ENCODE data around the gene SRRT.
"Not testable (repeated sequence)": the region's sequence is repeated elsewhere in the genome, so short reads cannot be mapped to it uniquely, and the experiment has no call there.

SRRT gene

DNA sequence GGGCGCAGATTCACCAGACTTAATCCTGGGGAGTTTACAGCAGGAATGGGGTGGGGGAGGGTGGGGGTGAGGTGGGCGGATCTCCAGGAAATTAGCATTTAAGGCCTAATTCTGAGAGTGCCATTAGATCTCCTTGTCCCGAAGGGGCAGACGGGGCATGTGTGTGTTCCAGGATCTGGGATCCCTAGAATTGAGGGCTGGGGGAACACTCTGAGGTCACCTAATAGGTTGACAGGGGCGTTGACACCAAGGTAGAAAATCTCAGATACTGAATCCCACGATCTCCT lies 38.1 kb upstream of the SRRT start:
- Histone ChIP-seq H3K4me3 (ENCODE audit: low read depth, low read length) (peak overlapping the region; percentile 63), H3K4me1 (ENCODE audit: control insufficient read depth, insufficient read depth, low read length) (peaks cover 20% of the 10 kb centered on the region), H3K27ac (ENCODE audit: low read depth, low read length) (peak overlapping the region; percentile 96), H3K9ac (ENCODE audit: low read length) (peak overlapping the region; percentile 95), H3K27me3 (ENCODE audit: control insufficient read depth, insufficient read depth, low read length) (no peaks in the 10 kb centered on the region), H3K36me3 (ENCODE audit: control insufficient read depth, insufficient read depth, low read length) (no peaks in the 10 kb centered on the region), H3K9me3 (ENCODE audit: control insufficient read depth, insufficient read depth, low read depth, low read length) (no peaks in the 10 kb centered on the region)

DNA sequence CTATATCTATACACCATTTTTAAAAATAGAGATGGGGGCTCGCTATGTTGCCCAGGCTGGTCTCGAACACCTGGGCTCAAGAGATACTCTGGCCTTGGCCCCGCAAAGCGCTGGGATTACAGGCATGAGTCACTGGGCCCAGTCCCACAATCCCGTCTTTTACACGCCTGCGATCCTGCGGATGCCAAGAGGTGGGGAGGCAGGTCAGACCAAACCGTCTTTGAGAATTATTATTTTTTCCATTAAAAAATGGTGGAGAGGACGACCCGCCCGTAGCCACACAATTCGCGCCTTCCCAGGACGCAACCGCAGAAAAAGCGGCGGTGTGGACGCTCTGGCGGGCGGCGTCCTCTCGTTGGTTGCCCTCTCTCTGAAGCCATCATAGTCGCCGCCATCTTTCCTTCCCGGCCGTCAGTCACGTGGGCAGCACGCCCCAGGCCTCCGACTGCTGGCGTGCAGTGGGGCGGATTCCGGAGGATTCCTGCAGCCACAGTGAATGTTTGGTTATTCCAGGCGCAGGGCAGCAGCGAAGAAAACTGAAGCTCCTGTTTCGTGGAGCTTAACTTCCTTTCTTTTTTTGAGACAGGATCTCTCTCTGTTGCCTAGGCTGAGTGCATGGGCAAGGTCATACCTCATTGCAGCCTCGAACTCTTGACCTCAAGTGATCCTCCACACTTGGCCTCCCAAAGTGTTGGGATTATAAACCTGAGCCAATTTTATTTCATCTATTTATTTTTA lies 37.6 kb upstream of the SRRT start:
- Histone ChIP-seq H3K27ac (ENCODE audit: low read depth, low read length) (peak overlapping the region; percentile 96), H3K4me1 (ENCODE audit: control insufficient read depth, insufficient read depth, low read length) (peaks cover 20% of the 10 kb centered on the region), H3K4me3 (ENCODE audit: low read depth, low read length) (peak overlapping the region; percentile 63), H3K9me3 (ENCODE audit: control insufficient read depth, insufficient read depth, low read depth, low read length) (no peaks in the 10 kb centered on the region), H3K9ac (ENCODE audit: low read length) (peak overlapping the region; percentile 95), H3K27me3 (ENCODE audit: control insufficient read depth, insufficient read depth, low read length) (no peaks in the 10 kb centered on the region), H3K36me3 (ENCODE audit: control insufficient read depth, insufficient read depth, low read length) (no peaks in the 10 kb centered on the region)

DNA sequence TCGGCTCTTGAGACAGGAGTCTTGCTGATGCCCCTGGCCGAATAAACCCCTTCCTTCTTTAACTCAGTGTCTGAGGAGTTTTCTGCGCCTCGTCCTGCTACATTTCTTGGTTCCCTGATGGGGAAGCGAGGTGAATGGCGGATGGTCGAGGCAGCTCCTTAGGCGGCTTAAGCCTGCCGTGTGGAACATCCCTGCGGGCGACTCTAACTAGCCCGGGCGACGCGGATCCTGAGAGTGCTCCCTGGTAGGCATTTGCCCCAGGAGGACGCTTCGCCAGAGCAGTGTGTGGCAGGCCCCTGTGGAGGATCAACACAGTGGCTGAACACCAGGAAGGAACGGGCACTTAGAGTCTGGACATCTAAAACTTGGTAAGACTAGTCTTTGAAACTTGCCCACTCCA lies 35.5 kb upstream of the SRRT start:
- Histone ChIP-seq H3K4me3 (ENCODE audit: low read depth, low read length) (no peak overlapping the region), H3K9me3 (ENCODE audit: control insufficient read depth, insufficient read depth, low read depth, low read length) (no peaks in the 10 kb centered on the region), H3K36me3 (ENCODE audit: control insufficient read depth, insufficient read depth, low read length) (no peaks in the 10 kb centered on the region), H3K4me1 (ENCODE audit: control insufficient read depth, insufficient read depth, low read length) (peaks cover 20% of the 10 kb centered on the region), H3K27ac (ENCODE audit: low read depth, low read length) (no peak overlapping the region), H3K27me3 (ENCODE audit: control insufficient read depth, insufficient read depth, low read length) (no peaks in the 10 kb centered on the region), H3K9ac (ENCODE audit: low read length) (no peak overlapping the region)

DNA sequence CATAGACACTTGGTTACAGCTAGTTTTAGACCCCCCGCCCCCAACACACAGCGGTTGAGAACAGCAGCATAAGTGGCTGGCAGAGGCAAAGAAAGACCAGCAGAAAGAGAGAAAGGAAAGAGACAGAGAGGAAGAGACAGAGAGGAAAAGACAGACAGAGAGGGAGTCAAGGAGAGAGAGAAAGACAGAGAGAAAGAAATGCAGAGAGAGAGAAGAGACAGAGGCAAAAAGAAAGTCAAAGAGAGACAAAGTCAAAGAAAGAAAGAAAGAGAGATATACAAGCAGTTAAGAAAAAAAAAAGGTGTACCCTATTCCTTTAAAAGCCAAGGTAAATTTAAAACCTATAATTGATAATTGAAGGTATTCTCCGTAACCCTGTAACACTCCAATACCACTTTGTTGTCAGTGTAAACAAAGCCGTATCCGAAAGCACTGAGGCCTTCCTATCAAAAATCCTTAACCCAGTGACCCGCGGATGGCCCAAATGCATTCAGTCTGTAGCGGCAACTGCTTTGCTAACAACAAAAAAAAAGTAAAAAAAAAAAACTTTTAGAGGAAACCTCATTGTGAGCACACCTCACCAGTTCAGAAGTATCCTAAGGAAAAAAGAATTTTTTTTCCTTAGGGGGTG lies 34.3 kb upstream of the SRRT start:
- Histone ChIP-seq H3K4me1 (ENCODE audit: control insufficient read depth, insufficient read depth, low read length) (peaks cover 18% of the 10 kb centered on the region), H3K9ac (ENCODE audit: low read length) (no peak overlapping the region), H3K9me3 (ENCODE audit: control insufficient read depth, insufficient read depth, low read depth, low read length) (no peaks in the 10 kb centered on the region), H3K36me3 (ENCODE audit: control insufficient read depth, insufficient read depth, low read length) (no peaks in the 10 kb centered on the region), H3K27ac (ENCODE audit: low read depth, low read length) (no peak overlapping the region), H3K27me3 (ENCODE audit: control insufficient read depth, insufficient read depth, low read length) (no peaks in the 10 kb centered on the region), H3K4me3 (ENCODE audit: low read depth, low read length) (no peak overlapping the region)

DNA sequence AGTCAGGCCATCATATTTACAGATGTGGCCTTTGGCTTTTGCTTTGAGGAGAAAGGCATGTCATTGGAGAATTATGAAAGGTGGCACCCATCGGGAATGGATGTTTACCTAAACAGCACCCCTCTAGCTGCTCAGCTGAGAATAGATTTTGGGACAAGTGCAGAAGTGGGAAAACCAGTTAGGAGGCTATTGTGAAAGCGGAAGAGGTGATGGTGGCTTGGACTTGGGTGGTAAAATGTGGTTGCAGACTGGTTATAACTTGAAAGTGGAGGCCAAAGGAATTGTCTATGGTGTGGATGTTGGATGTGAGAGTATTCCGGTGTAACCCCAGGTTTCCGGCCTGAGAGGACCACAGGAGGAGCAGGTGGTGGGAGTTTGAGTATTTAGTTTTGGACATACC lies 27.5 kb upstream of the SRRT start:
- peaks cover 4% of the 10 kb centered on the region; the same call in 1 of the 2 replicates for H3K36me3 ChIP-seq (ENCODE audit: control insufficient read depth, insufficient read depth, low read length)
- H3K27me3 ChIP-seq (ENCODE audit: control insufficient read depth, insufficient read depth, low read length), result no peaks in the 10 kb centered on the region
- no peak overlapping the region for H3K27ac ChIP-seq (ENCODE audit: low read depth, low read length)
- H3K4me1 ChIP-seq (ENCODE audit: control insufficient read depth, insufficient read depth, low read length), result no peaks in the 10 kb centered on the region
- no peak overlapping the region for H3K4me3 ChIP-seq (ENCODE audit: low read depth, low read length)
- H3K9me3 ChIP-seq (ENCODE audit: control insufficient read depth, insufficient read depth, low read depth, low read length), result no peaks in the 10 kb centered on the region
- no peak overlapping the region for H3K9ac ChIP-seq (ENCODE audit: low read length)

DNA sequence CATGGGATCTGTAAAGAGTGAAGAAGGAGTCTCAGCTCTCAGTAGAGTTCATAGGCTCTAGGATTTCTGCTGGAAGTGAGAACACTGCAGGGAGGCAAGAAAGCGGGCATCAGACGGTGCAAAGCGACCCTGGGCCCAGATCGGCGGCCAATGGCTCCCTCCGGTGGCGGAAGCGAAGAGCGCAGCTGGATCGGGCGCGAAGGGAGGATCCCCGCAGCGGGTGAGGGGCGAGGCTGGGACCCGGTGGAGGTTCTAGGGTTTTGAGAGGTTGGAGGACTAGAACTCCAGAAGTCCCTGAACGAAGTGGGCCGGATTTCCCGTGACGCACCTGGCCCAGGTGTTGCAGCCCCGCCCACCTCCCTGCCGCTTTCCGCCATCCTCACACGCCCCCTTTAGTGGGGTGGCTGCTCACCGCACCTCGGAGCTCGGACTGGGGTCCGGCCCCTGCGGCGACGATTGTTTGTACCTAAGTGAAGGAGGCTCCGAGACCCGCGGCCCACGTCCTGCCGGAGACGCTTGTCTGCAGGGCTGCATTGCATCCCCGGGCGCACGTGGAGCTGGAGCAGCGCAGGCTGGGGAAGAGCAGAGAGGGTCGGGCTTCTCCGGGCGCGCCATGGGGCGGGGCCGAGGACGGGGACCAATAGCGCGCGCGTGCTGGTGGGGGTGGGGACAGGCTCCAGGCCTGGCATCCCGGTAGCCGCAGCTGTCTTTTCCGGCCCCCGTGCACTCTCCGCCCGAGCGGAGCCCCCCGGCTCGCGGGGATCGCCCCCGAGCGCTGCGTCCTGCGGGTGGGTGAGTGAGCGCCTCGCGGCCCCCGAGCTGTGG lies 22.6 kb upstream of the SRRT start, which contains the start of gene SLC12A9:
Gene SLC12A9 (plus strand): TSS at position 666 of the 825 bp plus-strand sequence. CDS start 1,485 bp downstream, outside the sequence.
- H3K27me3 ChIP-seq (ENCODE audit: control insufficient read depth, insufficient read depth, low read length), result no peaks in the 10 kb centered on the region
- no peak within 1 kb of the TSS for H3K27ac ChIP-seq (ENCODE audit: low read depth, low read length)
- H3K4me3 ChIP-seq (ENCODE audit: low read depth, low read length), result peak within 1 kb of the TSS; percentile 72
- peaks cover 7% of the 10 kb centered on the region; the same call in 1 of the 2 replicates for H3K4me1 ChIP-seq (ENCODE audit: control insufficient read depth, insufficient read depth, low read length)
- H3K9me3 ChIP-seq (ENCODE audit: control insufficient read depth, insufficient read depth, low read depth, low read length), result no peaks in the 10 kb centered on the region
- peak within 1 kb of the TSS; percentile 62 for H3K9ac ChIP-seq (ENCODE audit: low read length)
- peaks cover 8% of the 10 kb centered on the region; the same call in 1 of the 2 replicates for H3K36me3 ChIP-seq (ENCODE audit: control insufficient read depth, insufficient read depth, low read length)

DNA sequence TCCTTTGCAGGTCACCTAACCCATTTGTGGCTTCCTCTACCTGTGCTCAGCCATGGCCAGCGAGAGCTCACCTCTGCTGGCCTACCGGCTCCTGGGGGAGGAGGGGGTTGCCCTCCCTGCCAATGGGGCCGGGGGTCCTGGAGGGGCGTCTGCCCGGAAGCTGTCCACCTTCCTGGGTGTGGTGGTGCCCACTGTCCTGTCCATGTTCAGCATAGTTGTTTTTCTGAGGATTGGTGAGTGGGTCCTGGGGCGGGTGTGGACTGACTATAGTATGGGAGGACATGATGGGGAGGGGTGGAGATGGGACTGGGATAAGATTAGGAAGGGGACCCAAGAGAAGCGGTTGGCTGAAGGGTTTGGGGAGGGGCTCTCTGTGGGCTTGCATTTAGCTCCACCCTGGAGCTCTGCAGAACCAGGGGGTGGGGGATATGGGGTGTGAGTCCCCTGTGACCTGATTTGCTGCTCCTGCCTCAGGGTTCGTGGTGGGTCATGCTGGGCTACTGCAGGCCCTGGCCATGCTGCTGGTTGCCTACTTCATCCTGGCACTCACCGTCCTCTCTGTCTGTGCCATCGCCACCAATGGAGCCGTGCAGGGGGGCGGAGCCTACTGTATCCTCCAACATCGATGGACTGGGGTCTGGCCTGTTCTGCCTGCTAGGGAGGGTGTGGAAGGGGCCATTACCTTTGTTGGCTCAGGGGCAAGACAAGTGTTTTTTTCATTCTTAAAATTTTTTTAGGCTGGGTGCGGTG lies 20.6 kb upstream of the SRRT start:
- peaks cover 7% of the 10 kb centered on the region; the same call in 1 of the 2 replicates for H3K4me1 ChIP-seq (ENCODE audit: control insufficient read depth, insufficient read depth, low read length)
- H3K36me3 ChIP-seq (ENCODE audit: control insufficient read depth, insufficient read depth, low read length), result peaks cover 10% of the 10 kb centered on the region
- H3K27me3 ChIP-seq (ENCODE audit: control insufficient read depth, insufficient read depth, low read length), result no peaks in the 10 kb centered on the region
- H3K4me3 ChIP-seq (ENCODE audit: low read depth, low read length), result no peak overlapping the region
- no peak overlapping the region for H3K27ac ChIP-seq (ENCODE audit: low read depth, low read length)
- no peaks in the 10 kb centered on the region for H3K9me3 ChIP-seq (ENCODE audit: control insufficient read depth, insufficient read depth, low read depth, low read length)
- H3K9ac ChIP-seq (ENCODE audit: low read length), result no peak overlapping the region

DNA sequence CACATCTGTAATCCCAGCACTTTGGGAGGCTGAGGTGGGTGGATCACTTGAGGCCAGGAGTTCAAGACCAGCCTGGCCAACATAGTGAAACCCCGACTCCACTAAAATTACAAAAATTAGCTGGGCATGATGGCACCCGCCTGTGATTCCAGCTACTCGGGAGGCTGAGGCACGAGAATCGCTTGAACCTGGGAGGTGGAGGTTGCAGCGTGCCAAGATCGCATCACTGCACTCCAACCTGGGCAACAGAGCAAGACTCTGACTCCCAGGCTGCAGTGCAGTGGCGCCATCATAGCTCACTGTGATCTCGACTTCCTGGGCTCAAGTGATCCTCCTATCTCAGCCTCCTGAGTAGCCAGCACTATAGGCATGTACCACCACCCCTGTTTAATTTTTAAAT lies 20.0 kb upstream of the SRRT start:
- H3K9me3 ChIP-seq (ENCODE audit: control insufficient read depth, insufficient read depth, low read depth, low read length); H3K4me3 ChIP-seq (ENCODE audit: low read depth, low read length); H3K27ac ChIP-seq (ENCODE audit: low read depth, low read length); H3K9ac ChIP-seq (ENCODE audit: low read length); H3K4me1 ChIP-seq (ENCODE audit: control insufficient read depth, insufficient read depth, low read length); H3K27me3 ChIP-seq (ENCODE audit: control insufficient read depth, insufficient read depth, low read length): not testable (repeated sequence)
- peaks cover 12% of the 10 kb centered on the region for H3K36me3 ChIP-seq (ENCODE audit: control insufficient read depth, insufficient read depth, low read length)

DNA sequence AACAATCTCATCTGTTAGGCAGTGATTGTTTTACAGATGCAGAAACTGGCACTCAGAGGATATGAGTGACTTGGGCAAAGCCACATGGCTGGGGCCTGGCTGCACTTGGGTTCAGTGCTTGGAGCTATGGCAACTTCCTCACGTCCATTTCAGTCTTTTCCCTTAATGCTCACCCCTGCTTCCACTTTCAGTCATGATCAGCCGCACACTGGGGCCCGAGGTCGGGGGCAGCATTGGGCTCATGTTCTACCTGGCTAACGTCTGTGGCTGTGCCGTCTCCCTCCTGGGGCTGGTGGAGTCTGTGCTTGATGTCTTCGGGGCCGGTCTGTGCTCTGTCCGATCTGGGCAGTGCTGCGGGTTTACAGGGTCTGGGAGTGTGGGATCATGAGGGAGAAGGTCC lies 19.4 kb upstream of the SRRT start:
- peaks cover 7% of the 10 kb centered on the region; the same call in 1 of the 2 replicates for H3K4me1 ChIP-seq (ENCODE audit: control insufficient read depth, insufficient read depth, low read length)
- no peaks in the 10 kb centered on the region for H3K9me3 ChIP-seq (ENCODE audit: control insufficient read depth, insufficient read depth, low read depth, low read length)
- H3K27ac ChIP-seq (ENCODE audit: low read depth, low read length), result no peak overlapping the region
- H3K9ac ChIP-seq (ENCODE audit: low read length), result no peak overlapping the region
- no peaks in the 10 kb centered on the region for H3K27me3 ChIP-seq (ENCODE audit: control insufficient read depth, insufficient read depth, low read length)
- peaks cover 18% of the 10 kb centered on the region for H3K36me3 ChIP-seq (ENCODE audit: control insufficient read depth, insufficient read depth, low read length)
- H3K4me3 ChIP-seq (ENCODE audit: low read depth, low read length), result no peak overlapping the region

DNA sequence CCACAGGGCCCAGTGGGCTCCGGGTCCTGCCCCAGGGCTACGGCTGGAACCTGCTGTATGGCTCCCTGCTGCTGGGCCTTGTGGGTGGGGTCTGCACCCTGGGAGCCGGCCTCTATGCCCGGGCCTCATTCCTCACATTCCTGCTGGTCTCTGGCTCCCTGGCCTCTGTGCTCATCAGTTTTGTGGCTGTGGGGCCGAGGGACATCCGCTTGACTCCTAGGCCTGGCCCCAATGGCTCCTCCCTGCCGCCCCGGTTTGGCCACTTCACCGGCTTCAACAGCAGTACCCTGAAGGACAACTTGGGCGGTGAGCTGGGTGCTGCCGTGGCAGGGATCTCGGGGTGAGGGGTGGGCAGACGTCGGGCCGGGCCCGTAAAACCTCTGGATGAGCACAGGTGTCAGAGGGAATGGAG lies 18.0 kb upstream of the SRRT start:
- Histone ChIP-seq H3K9ac (ENCODE audit: low read length) (no peak overlapping the region), H3K4me3 (ENCODE audit: low read depth, low read length) (no peak overlapping the region), H3K36me3 (ENCODE audit: control insufficient read depth, insufficient read depth, low read length) (peaks cover 31% of the 10 kb centered on the region), H3K27me3 (ENCODE audit: control insufficient read depth, insufficient read depth, low read length) (no peaks in the 10 kb centered on the region), H3K27ac (ENCODE audit: low read depth, low read length) (no peak overlapping the region), H3K9me3 (ENCODE audit: control insufficient read depth, insufficient read depth, low read depth, low read length) (no peaks in the 10 kb centered on the region), H3K4me1 (ENCODE audit: control insufficient read depth, insufficient read depth, low read length) (peaks cover 7% of the 10 kb centered on the region; the same call in 1 of the 2 replicates)

All from HUES6 (cell line).